Measurements from ENCODE around the gene KMT2E. TPM values are rescaled to one million over a fixed set of nuclear protein-coding genes. Genes with fewer than 3 reads are reported as not detected.

The KMT2E gene
- total RNA-seq, 1 donor from 2014 or later: 146 TPM

DNA sequence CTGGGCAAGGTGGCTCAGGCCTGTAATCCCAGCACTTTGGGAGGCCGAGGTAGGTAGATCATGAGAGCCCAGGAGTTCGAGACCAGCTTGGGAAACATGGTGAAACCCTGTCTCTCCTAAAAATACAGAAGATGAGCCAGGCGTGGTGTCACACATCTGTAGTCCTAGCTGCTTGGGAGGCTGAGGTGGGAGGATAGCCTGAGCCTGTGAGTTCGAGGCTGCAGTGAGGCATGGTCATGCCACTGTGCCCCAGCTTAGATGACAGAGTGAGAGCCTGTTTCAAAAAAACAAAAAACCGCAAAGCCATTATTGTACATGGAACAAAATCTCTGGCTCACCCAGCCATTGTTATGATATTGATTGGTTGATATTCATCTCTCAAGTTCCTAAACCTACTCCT is 53.7 kb downstream of the KMT2E start:
- DNase-seq (ENCODE audit: low read depth in 2 of 2): no peak

GRCh38 chr7:105068886-105069285 is 54.9 kb downstream of the KMT2E start:
- DNase-seq (ENCODE audit: low read depth in 2 of 2): no peak

DNA sequence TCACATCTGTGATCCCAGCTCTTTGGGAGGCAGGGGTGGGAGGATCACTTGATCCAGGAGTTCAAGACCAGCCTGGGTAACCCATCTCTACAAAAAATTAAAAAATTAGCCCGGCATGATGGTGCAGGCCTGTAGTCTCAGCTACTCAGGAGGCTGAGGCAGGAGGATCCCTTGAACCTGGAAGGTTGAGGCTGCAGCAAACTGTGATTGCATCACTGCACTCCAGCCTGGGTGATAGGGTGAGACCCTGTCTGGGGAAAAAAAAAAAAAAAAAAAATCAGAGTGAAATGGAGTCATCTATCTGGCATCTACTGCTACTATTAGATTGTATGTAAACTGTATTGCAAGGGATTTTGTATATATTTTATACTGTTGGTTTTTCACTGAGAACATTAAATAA is 59.1 kb downstream of the KMT2E start:
- DNase-seq (ENCODE audit: low read depth in 2 of 2): no peak

DNA sequence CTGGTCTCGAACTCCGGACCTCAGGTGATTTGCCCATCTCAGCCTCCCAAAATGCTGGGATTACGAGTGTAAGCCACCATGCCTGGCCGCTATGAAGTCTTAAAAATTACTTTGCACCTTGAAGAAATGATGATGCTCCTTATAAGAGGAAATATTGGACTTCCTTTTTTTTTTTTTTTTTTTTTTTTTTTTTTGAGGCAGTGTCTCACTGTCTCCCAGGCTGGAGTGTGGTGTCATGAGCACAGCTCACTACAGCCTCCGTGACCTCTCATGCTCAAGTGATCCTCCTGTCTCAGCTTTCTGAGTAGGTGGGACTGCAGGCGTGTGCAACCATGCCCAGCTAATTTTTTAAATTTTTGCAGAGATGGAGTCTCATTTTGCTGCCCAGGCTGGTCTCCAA is 65.3 kb downstream of the KMT2E start:
- DNase-seq (ENCODE audit: low read depth in 2 of 2): no peak

GRCh38 chr7:105084581-105084980 is 70.6 kb downstream of the KMT2E start:
- no peak for DNase-seq (ENCODE audit: low read depth in 2 of 2)

GRCh38 chr7:105086850-105087249 is 72.8 kb downstream of the KMT2E start:
- no peak for DNase-seq (ENCODE audit: low read depth in 2 of 2)

- no peak for DNase-seq (ENCODE audit: low read depth in 2 of 2)
Observed at GRCh38 chr7:105087981-105088380, 74.0 kb downstream of the KMT2E start.

DNA sequence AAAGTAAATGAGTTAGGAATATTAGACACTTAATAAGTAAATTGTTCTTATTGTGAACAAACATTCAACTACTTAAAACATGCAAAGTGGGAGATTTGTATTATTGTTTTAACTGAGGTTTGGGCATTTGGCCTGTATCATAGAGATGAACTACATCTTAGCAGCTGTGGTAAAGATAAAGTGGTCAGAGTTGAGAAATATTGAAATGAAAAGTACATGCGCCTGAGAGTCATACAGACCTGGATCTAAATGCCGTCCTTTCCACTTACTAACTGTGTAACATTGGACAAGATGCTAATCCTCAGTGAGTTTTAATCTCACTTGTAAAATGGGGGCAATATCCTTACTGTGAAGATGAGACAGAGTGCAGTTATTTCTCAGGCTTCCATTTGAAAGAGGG is 74.5 kb downstream of the KMT2E start:
- DNase-seq (ENCODE audit: low read depth in 2 of 2): no peak

- DNase-seq (ENCODE audit: low read depth in 2 of 2): no peak
Observed at GRCh38 chr7:105094966-105095365, 81.0 kb downstream of the KMT2E start.

DNA sequence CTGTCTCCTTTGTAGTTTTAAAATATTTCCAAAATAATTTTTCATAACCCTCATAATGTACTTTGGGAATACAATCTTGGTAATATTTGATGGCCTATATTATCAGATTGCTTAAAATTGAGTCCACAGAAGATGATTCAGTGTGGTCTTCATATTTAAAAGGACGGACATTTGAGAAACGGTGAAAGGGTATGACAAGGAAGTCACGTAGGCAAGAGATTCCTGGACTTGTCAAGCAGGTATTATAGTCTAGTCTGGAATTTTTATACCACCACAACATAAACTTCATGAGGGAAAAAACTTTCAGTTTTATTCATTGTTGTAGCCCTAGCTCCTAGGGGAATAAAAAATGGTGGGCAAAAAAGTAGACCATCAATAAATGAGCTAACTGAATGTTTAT is 82.3 kb downstream of the KMT2E start:
- no peak for DNase-seq (ENCODE audit: low read depth in 2 of 2)

- peak; percentile 69 to 95 for DNase-seq (ENCODE audit: low read depth in 2 of 2)
Observed at GRCh38 chr7:105097619-105098018, 83.6 kb downstream of the KMT2E start.

GRCh38 chr7:105098863-105099515 is 85.0 kb downstream of the KMT2E start:
- peak in 1 of 2 donors; percentile 54 for DNase-seq (ENCODE audit: low read depth in 2 of 2)

DNA sequence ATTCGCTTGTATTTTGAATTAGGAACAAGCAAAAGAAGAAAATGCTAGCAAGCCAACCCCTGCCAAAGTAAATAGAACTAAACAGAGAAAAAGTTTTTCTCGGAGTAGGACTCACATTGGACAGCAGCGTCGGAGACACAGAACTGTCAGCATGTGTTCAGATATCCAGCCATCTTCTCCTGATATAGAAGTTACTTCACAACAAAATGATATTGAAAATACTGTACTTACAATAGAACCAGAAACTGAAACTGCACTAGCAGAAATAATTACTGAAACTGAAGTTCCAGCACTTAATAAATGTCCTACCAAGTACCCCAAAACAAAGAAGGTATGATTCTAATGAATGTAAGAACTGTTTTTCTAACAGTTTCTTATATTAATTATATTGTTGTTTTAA is 87.9 kb downstream of the KMT2E start:
- peak in 1 of 2 donors; percentile 43 for DNase-seq (ENCODE audit: low read depth in 2 of 2)

DNA sequence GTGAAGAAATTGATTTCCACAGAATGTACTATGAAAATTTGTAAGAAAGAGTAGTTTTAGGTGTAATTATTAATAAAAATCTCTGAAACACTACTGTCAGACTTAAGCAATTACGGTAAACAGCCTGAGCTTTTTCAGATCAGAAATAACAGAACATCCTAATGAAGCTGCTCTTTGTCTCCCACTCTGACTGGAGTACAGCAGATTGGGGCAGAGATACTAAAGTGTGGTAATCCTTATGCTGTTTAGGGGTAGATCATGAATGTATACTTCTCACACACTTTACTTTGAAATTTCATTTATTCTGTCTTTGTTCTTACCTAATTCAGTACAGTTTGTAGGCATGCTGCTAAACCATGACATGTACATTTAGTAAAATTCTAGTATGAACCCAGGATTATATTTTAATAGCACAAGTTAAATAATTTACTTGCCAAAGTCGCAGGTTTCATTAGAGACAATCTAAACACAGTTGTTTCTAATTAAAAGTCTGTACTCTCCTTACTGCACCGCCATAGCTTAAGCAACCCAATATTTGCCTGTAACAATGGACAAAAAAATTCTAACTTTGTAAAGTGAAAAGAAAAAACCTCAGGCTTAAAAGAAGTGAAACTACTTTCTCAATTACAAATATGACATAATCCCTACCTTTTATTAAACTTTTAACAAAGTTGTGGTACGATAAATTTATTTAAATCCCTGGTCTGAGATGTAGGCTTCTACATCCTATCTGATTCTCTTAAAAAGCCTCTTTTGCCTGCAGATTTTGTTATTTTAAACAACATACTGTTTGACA is 88.8 kb downstream of the KMT2E start:
- no peak for DNase-seq (ENCODE audit: low read depth in 2 of 2)

DNA sequence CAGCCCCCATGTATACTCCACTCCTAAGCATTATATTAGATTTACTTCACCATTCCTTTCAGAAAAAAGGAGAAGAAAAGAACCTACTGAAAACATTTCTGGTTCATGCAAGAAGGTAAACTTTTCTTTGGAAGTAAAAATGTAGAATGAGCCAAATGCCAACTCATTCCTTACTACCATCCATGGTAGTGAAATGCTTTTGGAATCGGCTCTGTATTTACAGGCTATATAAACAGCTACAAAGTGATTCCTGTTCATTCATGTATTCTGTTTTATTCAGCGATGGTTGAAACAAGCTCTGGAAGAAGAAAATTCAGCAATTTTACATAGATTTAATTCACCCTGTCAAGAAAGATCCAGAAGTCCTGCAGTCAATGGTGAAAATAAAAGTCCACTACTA is 91.6 kb downstream of the KMT2E start:
- no peak for DNase-seq (ENCODE audit: low read depth in 2 of 2)

DNA sequence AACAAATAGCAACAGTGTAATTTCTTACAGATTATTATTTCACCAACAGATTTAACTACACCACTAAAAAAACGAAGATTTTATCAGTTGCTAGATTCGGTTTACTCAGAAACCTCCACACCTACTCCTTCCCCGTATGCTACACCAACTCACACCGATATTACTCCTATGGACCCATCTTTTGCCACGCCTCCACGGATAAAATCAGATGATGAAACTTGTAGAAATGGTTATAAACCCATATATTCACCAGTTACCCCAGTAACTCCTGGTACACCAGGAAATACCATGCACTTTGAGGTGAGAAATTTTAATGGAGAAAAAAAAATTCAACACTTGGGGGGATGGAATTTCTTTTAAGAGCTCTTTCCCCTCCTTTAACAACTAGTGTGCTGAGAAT is 92.5 kb downstream of the KMT2E start:
- no peak for DNase-seq (ENCODE audit: low read depth in 2 of 2)

DNA sequence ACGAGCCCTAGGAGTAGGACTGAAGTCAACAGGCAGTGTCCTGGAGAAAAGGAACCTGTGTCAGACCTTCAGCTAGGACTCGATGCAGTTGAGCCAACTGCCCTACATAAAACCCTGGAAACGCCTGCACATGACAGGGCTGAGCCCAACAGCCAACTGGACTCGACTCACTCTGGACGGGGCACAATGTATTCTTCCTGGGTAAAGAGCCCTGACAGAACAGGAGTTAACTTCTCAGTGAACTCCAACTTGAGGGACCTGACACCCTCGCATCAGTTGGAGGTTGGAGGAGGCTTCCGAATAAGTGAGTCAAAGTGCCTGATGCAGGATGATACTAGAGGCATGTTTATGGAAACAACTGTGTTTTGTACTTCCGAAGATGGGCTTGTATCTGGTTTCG is 93.5 kb downstream of the KMT2E start:
- DNase-seq (ENCODE audit: low read depth in 2 of 2): no peak

DNA sequence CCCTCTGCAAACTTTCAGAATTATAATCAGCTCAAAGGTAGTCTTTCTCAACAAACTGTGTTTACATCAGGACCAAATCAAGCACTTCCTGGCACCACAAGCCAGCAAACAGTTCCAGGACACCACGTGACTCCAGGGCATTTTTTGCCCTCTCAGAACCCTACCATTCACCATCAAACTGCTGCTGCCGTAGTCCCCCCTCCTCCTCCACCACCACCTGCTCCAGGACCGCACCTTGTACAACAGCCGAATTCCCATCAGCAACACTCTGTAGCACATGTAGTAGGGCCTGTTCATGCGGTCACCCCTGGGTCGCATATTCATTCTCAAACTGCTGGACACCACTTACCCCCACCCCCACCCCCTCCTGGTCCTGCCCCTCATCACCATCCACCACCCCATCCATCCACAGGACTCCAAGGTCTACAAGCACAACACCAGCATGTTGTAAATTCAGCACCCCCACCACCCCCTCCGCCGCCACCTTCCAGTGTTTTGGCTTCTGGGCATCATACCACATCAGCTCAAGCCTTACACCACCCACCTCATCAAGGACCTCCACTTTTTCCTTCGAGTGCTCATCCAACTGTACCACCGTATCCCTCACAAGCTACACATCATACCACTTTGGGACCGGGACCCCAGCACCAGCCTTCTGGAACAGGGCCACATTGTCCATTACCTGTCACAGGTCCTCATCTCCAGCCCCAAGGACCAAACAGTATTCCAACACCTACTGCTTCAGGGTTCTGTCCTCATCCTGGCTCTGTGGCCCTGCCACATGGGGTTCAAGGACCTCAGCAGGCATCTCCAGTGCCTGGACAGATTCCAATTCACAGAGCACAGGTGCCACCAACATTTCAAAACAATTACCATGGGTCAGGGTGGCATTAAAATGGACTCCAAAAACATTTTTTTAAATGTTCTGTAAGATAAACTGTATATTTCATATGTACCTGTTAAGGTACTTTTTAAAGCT is 98.7 kb downstream of the KMT2E start:
- no peak for DNase-seq (ENCODE audit: low read depth in 2 of 2)

- no peak for DNase-seq (ENCODE audit: low read depth in 2 of 2)
Observed at GRCh38 chr7:105118612-105119600, 104.9 kb downstream of the KMT2E start.

- DNase-seq (ENCODE audit: low read depth in 2 of 2): no peak
Observed at GRCh38 chr7:105122619-105123018, 108.6 kb downstream of the KMT2E start.

DNA sequence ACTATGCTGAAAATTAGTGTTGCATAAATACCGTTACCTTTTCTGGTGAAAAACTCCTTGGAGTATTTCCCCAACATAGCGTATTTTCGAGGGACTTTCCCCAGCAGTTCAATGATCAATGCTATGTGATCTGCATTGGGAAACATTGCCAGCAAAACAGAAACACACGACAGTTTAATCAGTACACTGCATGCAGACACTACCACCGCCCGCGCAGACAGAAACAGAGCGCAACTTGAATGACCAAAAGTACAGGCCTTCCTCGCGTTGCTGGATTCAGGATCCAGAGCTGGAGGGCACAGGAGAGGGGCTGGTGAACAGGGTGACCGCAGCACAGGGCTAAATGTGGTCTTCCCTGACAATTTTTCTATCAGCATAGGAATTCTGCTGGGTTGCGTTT is 111.7 kb downstream of the KMT2E start:
- DNase-seq (ENCODE audit: low read depth in 2 of 2): no peak
